Glutamatergic neuron (in vitro differentiated cells): ENCODE data around the gene LMF2. TPM values are rescaled to one million over a fixed set of nuclear protein-coding genes. Genes with fewer than 3 reads are reported as not detected.

ENCODE experiments used
- DNase-seq: peaks from one replicate; pipeline ENCODE4 v3.0.0; 2022
- H3K27ac Mint-ChIP-seq: one replicate; pipeline ENCODE4 v1.8.0; 2020; ENCODE audit warnings: mild to moderate bottlenecking, mixed read lengths, inconsistent platforms; ENCODE audit not compliant: unreplicated experiment
- H3K27me3 Mint-ChIP-seq: one replicate; pipeline ENCODE4 v1.8.0; 2020; ENCODE audit warnings: mild to moderate bottlenecking, moderate library complexity, mixed read lengths, inconsistent platforms; ENCODE audit not compliant: unreplicated experiment
- H3K36me3 Mint-ChIP-seq: one replicate; pipeline ENCODE4 v1.8.0; 2020; ENCODE audit warnings: mild to moderate bottlenecking, mixed read lengths, inconsistent platforms; ENCODE audit not compliant: unreplicated experiment
- H3K4me1 Mint-ChIP-seq: one replicate; pipeline ENCODE4 v1.8.0; 2020; ENCODE audit warnings: mild to moderate bottlenecking, low read depth, mixed read lengths, inconsistent platforms; ENCODE audit not compliant: unreplicated experiment
- H3K4me3 Mint-ChIP-seq: one replicate; pipeline ENCODE4 v1.8.0; 2020; ENCODE audit warnings: mild to moderate bottlenecking, mixed read lengths, inconsistent platforms; ENCODE audit not compliant: unreplicated experiment
- H3K9me3 Mint-ChIP-seq: one replicate; pipeline ENCODE4 v1.8.0; 2020; ENCODE audit warnings: mild to moderate bottlenecking, moderate library complexity, mixed read lengths, inconsistent platforms; ENCODE audit not compliant: unreplicated experiment
- total RNA-seq: library from RNA; stranded (reverse); fragmentation: NEBNext Ultra II Directional; extraction: Animal tissue kit (Norgen Biotek cat#: 25700); gene quantifications from one replicate; pipeline ENCODE4 v1.2.1, GENCODE V29; 2021; ENCODE audit not compliant: unreplicated experiment
- TF ChIP-seq, protein P1 (sequence below): fragments of 200-600 bp; sonication (generic); IDR thresholded peaks from one replicate; pipeline ENCODE4 v1.5.0; 2021; ENCODE audit not compliant: partially characterized antibody, unreplicated experiment

LMF2 gene
- total RNA-seq, 1 donor from 2014 or later: 62.2 TPM

DNA sequence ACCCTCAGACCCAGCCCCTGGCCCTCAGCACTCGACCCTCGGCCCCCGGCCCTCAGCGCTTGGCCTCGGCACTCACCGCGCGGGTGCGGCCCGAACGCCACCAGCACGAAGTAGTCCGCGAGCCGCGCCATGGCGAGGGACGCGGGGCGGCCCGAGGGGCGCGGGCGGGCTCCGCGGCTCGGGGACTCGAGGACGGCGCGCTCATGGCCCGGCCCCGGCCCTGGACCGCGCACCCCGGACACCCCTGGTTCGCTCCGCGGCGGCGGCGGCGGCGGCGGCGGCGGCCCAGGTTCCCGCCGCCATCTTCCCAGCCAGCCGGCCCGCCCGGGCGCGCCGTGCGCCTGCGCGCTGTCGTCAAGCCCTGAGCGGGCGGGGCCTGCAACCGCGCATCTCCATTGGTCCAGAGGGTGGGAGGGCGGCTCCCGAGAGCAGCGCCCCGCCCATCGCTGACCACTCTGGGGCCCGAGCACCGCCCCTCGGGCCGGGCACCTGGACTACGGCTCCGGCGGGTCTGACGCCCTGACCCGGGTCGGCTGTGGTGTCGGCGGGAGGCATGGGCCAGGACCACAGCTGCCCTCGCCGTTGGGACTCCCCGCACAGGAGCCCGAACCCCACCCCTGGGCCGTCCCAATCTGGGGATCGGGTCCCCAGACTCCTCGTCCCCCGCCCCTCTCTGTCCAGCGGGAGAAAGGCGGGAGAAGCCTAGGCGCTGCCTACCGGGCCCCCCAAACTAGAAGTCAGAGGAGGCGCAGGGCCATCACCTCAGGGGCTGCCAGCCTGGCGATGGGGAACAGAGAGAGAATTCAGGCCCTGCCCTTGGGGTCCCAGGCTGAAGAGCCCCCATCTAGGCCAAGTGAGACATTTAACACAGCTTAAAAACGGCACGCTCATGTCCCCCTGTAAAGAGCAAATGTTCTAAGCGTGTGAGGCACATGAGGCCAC is 32.5 kb downstream of the LMF2 start, which contains the start of gene SBF1:
Gene SBF1 (minus strand): TSS at position 326 of the 942 bp plus-strand sequence. CDS start 195 bp downstream, at position 131.
- H3K4me1 Mint-ChIP-seq: peaks cover 32% of the 10 kb centered on the region
- peak within 1 kb of the TSS; percentile 90 for H3K27ac Mint-ChIP-seq
- H3K9me3 Mint-ChIP-seq: peaks cover 19% of the 10 kb centered on the region
- DNase-seq: peak; percentile 94
- TF ChIP-seq, protein P1, sequence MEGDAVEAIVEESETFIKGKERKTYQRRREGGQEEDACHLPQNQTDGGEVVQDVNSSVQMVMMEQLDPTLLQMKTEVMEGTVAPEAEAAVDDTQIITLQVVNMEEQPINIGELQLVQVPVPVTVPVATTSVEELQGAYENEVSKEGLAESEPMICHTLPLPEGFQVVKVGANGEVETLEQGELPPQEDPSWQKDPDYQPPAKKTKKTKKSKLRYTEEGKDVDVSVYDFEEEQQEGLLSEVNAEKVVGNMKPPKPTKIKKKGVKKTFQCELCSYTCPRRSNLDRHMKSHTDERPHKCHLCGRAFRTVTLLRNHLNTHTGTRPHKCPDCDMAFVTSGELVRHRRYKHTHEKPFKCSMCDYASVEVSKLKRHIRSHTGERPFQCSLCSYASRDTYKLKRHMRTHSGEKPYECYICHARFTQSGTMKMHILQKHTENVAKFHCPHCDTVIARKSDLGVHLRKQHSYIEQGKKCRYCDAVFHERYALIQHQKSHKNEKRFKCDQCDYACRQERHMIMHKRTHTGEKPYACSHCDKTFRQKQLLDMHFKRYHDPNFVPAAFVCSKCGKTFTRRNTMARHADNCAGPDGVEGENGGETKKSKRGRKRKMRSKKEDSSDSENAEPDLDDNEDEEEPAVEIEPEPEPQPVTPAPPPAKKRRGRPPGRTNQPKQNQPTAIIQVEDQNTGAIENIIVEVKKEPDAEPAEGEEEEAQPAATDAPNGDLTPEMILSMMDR: no peak
- peak within 1 kb of the TSS; percentile 99 for H3K4me3 Mint-ChIP-seq
- no peaks in the 10 kb centered on the region for H3K36me3 Mint-ChIP-seq
- peaks cover 18% of the 10 kb centered on the region for H3K27me3 Mint-ChIP-seq

DNA sequence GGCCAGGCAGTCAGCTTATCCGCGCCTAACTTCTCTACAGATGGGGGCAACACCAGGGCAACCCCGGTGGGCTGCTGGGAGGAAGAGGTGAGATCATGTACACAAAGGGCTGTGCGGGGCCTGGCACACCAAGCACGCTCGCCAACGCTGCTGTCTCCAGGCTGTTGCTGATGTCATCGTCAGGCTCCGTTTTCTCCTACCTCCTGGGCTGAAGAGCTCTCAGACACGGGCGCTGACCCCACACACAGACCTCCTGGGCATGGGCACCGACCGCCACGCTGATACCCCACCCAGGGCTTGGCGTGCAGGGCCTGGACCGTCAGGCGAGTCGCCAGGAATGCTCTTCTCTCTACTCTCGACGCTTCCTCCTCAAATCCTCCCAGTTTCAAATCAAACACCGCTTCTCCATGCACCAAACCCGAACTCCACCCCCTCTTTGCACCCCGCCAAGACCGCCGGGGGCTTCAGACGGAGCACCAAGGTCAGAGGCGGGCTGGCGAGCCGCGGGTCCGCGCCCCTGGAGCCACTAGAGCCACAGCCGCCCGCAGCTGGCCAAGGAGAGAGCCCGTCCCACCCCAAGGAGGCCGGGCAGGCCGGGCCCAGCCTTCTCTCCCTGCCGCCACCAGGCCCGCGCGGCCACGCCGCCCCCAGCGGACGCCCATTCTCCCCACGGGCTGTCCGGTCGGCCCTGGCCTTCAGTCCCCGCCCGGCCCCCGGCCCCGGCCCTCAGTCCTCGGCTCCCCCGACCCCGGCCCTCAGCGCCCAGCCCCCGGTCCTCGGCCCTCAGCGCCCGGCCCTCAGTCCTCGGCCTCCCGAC is 33.4 kb downstream of the LMF2 start:
- H3K9me3 Mint-ChIP-seq: peaks cover 14% of the 10 kb centered on the region
- TF ChIP-seq, protein P1: no peak
- peaks cover 32% of the 10 kb centered on the region for H3K4me1 Mint-ChIP-seq
- H3K27ac Mint-ChIP-seq: peak overlapping the region; percentile 90
- H3K36me3 Mint-ChIP-seq: no peaks in the 10 kb centered on the region
- peak; percentile 66 for DNase-seq
- H3K4me3 Mint-ChIP-seq: peak overlapping the region; percentile 99
- peaks cover 14% of the 10 kb centered on the region for H3K27me3 Mint-ChIP-seq

DNA sequence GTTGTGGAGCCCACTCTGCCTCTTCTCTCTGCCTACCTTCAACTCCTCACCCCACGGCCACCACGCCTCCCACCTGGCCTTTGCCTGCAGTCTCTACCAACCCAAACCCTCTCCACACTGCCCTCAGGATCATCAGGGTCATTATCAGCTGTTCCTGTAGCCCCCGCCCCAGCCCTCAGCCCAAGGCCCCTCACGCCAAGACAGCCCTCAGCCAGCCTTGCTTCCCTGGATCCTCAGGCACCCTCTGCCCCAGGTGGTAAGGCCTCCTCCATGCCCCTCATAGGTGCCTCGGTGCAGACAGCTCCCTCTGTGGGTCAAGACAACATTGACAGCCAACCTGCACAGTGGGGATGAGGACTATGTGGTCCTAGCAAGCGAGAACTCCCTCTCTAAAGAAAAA is 34.4 kb downstream of the LMF2 start:
- Mint-ChIP-seq H3K27me3 (peaks cover 16% of the 10 kb centered on the region), H3K4me3 (peak overlapping the region; percentile 99), H3K36me3 (no peaks in the 10 kb centered on the region), H3K4me1 (peaks cover 36% of the 10 kb centered on the region), H3K9me3 (peaks cover 15% of the 10 kb centered on the region), H3K27ac (peak overlapping the region; percentile 90)
- TF ChIP-seq, protein P1: peak; percentile 20
- no peak for DNase-seq

DNA sequence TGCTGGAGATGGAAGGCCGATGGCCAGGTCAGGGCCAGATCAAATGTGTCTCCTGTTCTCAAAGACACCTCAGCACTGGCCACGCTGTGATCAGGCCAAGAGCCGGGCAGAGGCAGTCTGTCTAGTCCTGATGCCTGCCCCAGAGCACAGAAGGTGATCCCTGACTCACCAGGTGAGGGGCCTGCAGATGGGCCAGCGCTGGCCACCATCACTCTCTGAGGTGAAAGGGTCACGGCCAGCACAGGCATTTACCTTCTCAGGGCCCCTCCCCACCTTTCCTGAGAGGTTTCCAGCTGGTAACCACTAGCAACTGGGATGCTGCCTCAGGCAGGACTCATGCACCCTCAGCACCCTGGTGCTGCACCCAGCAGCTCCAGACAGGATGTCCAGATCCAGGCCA is 35.5 kb downstream of the LMF2 start:
- peaks cover 14% of the 10 kb centered on the region for H3K27me3 Mint-ChIP-seq
- H3K4me3 Mint-ChIP-seq: peak overlapping the region; percentile 65
- TF ChIP-seq, protein P1: no peak
- no peak for DNase-seq
- H3K9me3 Mint-ChIP-seq: peaks cover 13% of the 10 kb centered on the region
- H3K27ac Mint-ChIP-seq: peak overlapping the region; percentile 22
- H3K4me1 Mint-ChIP-seq: peaks cover 31% of the 10 kb centered on the region
- H3K36me3 Mint-ChIP-seq: no peaks in the 10 kb centered on the region
